ENCODE data around the gene ZNF528.

ZNF528 gene

DNA sequence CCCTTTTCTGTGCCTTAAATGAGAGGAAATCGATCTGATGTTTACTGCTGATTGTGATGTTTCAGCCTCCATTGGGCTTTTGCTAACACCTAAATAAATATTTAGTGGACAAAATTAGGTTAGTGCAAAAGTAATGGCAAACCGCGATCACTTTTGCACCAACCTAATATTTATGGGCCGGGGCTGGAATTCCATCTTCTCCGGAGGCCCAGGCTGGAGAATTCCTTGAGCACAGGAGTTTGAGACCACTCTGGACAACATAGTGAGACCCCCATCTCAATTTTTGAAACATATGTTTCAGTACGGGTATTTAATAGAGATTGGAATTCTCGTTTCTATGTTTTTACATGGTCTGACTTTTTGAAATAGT lies 27.3 kb upstream of the ZNF528 start:
- Histone ChIP-seq H4K8ac (ENCODE audit: low read depth, low read length) (peak overlapping the region; percentile 97), H4K12ac (ENCODE audit: low read depth, low read length) (no peak overlapping the region), H3K4me3 (ENCODE audit: low read depth, low read length) (peak overlapping the region; percentile 79), H2AK5ac (ENCODE audit: low read length) (no peak overlapping the region), H2BK5ac (ENCODE audit: low read depth, low read length, poor library complexity) (peak overlapping the region; percentile 89), H3K4me1 (ENCODE audit: control insufficient read depth in 1 of 2, insufficient read depth in 2 of 2, low read length in 2 of 2) (peaks cover 0 to 2% of the 10 kb centered on the region in 2 experiments), H2BK120ac (ENCODE audit: insufficient read depth, low read length, poor library complexity) (no peak overlapping the region), H3K79me2 (ENCODE audit: control insufficient read depth, insufficient read depth, low read length, poor library complexity) (peaks cover 3% of the 10 kb centered on the region), H3K79me1 (ENCODE audit: low read length) (peaks cover 4% of the 10 kb centered on the region), H3K4ac (ENCODE audit: low read depth, low read length) (peak overlapping the region; percentile 90), H3K14ac (ENCODE audit: low read length) (peak overlapping the region; percentile 96), H2AFZ (ENCODE audit: insufficient read depth, low read length, poor library complexity) (peak overlapping the region; percentile 100), H3K36me3 (ENCODE audit: control insufficient read depth in 1 of 2, insufficient read depth in 2 of 2, low read length in 2 of 2) (peaks cover 15 to 20% of the 10 kb centered on the region in 2 experiments), H3K9ac (ENCODE audit: low read length) (peak overlapping the region; percentile 87), H3K23ac (ENCODE audit: low read length) (no peak overlapping the region), H4K91ac (ENCODE audit: low read depth, low read length) (peak overlapping the region; percentile 94), H2BK12ac (ENCODE audit: low read length) (no peak overlapping the region), H3K9me3 (ENCODE audit: insufficient read depth, low read depth, low read length) (peaks cover 8% of the 10 kb centered on the region), H3K27ac (ENCODE audit: low read depth, low read length) (no peak overlapping the region), H3K27me3 (ENCODE audit: insufficient read depth, low read length) (no peaks in the 10 kb centered on the region), H3K18ac (ENCODE audit: low read length) (peak overlapping the region; percentile 10), H3K4me2 (ENCODE audit: low read length) (peak overlapping the region; percentile 80)
- no peak for DNase-seq
- no CpG with 5 or more reads among the region's 7 CpGs for WGBS (ENCODE audit: extremely low coverage, insufficient coverage, insufficient read length)

DNA sequence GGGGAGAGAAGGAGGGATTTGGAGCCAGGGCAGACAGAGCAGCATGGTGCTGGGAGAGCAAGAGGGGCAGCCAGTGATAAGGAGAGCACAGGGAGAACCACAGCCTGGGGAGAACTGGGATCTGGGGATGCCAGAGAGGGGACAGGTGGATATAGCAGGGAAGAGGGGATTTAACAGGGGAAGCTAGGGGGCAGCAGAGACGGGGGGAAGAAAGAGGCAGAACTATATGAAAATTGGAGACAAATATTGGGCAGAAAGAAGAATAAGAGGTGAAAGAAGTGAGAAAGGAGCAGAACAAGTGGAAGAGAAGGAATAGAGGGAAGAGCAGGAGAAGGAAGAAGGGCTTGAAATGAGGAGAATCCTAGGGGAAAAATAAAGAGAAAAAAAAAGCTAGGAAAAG lies 6.5 kb upstream of the ZNF528 start:
- H3K4me1 ChIP-seq (ENCODE audit: control insufficient read depth in 1 of 2, insufficient read depth in 2 of 2, low read length in 2 of 2) = no peaks in the 10 kb centered on the region
- no CpG with 5 or more reads among the region's 1 CpG for WGBS (ENCODE audit: extremely low coverage, insufficient coverage, insufficient read length)
- H3K27ac ChIP-seq (ENCODE audit: low read depth, low read length) = no peak overlapping the region
- H3K23ac ChIP-seq (ENCODE audit: low read length) = no peak overlapping the region
- H2AFZ ChIP-seq (ENCODE audit: insufficient read depth, low read length, poor library complexity) = no peak overlapping the region
- DNase-seq = no peak
- H2AK5ac ChIP-seq (ENCODE audit: low read length) = no peak overlapping the region
- peaks cover 12% of the 10 kb centered on the region for H3K9me3 ChIP-seq (ENCODE audit: insufficient read depth, low read depth, low read length)
- H2BK12ac ChIP-seq (ENCODE audit: low read length) = no peak overlapping the region
- H2BK120ac ChIP-seq (ENCODE audit: insufficient read depth, low read length, poor library complexity) = no peak overlapping the region
- no peak overlapping the region for H3K4ac ChIP-seq (ENCODE audit: low read depth, low read length)
- H3K14ac ChIP-seq (ENCODE audit: low read length) = no peak overlapping the region
- no peak overlapping the region for H4K8ac ChIP-seq (ENCODE audit: low read depth, low read length)
- no peak overlapping the region for H3K4me3 ChIP-seq (ENCODE audit: low read depth, low read length)
- no peaks in the 10 kb centered on the region for H3K27me3 ChIP-seq (ENCODE audit: insufficient read depth, low read length)
- H2BK5ac ChIP-seq (ENCODE audit: low read depth, low read length, poor library complexity) = no peak overlapping the region
- H3K9ac ChIP-seq (ENCODE audit: low read length) = no peak overlapping the region
- no peak overlapping the region for H3K4me2 ChIP-seq (ENCODE audit: low read length)
- H3K18ac ChIP-seq (ENCODE audit: low read length) = no peak overlapping the region
- H3K79me2 ChIP-seq (ENCODE audit: control insufficient read depth, insufficient read depth, low read length, poor library complexity) = no peaks in the 10 kb centered on the region
- H4K12ac ChIP-seq (ENCODE audit: low read depth, low read length) = no peak overlapping the region
- H4K91ac ChIP-seq (ENCODE audit: low read depth, low read length) = no peak overlapping the region
- no peaks in the 10 kb centered on the region for H3K79me1 ChIP-seq (ENCODE audit: low read length)
- H3K36me3 ChIP-seq (ENCODE audit: control insufficient read depth in 1 of 2, insufficient read depth in 2 of 2, low read length in 2 of 2) = peaks cover 1 to 5% of the 10 kb centered on the region in 2 experiments

DNA sequence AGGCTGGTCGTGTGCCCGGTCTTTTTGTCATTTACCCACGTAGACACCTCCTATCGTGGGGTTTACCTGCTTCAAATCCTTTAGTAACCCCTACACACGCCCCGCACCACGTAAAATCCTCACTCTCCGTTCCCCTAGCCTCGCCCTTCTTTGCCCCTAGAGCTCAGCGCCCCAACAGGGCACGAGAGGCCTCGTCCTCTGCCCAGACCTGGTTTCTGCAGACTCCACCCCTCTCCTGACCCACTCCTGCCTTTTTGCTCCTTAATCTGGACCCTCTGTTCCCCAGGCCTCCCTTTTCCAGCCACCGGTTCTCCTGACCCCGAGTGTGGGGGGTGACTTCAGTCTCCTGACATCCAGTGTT lies 412 bp downstream of the ZNF528 start:
- H3K79me1 ChIP-seq (ENCODE audit: low read length) = no peaks in the 10 kb centered on the region
- WGBS (ENCODE audit: extremely low coverage, insufficient coverage, insufficient read length) = no CpG with 5 or more reads among the region's 14 CpGs

DNA sequence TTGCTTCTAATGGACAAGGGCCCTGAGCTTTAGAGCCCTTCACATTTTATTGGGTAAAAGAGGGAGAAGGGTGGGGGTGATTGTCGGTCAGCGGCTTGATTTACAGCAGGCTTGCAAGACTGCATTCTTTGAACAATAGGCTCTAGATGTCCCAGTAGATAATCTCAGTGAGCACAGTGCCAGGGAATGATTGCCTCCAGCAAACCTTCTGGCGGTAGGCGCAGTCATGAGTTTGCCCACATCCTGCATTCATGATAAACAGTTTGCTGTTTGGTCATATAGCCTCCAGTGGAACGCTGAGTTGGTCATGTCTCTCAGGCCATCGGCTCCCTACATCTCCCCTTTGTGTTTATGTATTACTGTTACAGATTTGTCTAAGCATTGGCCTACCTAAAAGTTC lies 12.6 kb downstream of the ZNF528 start:
- no peak overlapping the region for H2BK12ac ChIP-seq (ENCODE audit: low read length)

More for the DNA sequence above, 412 bp downstream of the ZNF528 start:
- Histone ChIP-seq H2BK120ac (ENCODE audit: insufficient read depth, low read length, poor library complexity) (no peak overlapping the region), H2BK5ac (ENCODE audit: low read depth, low read length, poor library complexity) (no peak overlapping the region), H4K12ac (ENCODE audit: low read depth, low read length) (no peak overlapping the region), H3K4me3 (ENCODE audit: low read depth, low read length) (peak overlapping the region; percentile 67), H3K4me1 (ENCODE audit: control insufficient read depth in 1 of 2, insufficient read depth in 2 of 2, low read length in 2 of 2) (no peaks in the 10 kb centered on the region), H2AFZ (ENCODE audit: insufficient read depth, low read length, poor library complexity) (peak overlapping the region; percentile 44), H3K23ac (ENCODE audit: low read length) (no peak overlapping the region), H3K9me3 (ENCODE audit: insufficient read depth, low read depth, low read length) (peaks cover 19% of the 10 kb centered on the region), H2AK5ac (ENCODE audit: low read length) (no peak overlapping the region), H3K9ac (ENCODE audit: low read length) (no peak overlapping the region), H3K27ac (ENCODE audit: low read depth, low read length) (no peak overlapping the region), H2BK12ac (ENCODE audit: low read length) (no peak overlapping the region), H3K18ac (ENCODE audit: low read length) (no peak overlapping the region), H3K36me3 (ENCODE audit: control insufficient read depth in 1 of 2, insufficient read depth in 2 of 2, low read length in 2 of 2) (peaks cover 2 to 3% of the 10 kb centered on the region in 2 experiments), H4K8ac (ENCODE audit: low read depth, low read length) (peak overlapping the region; percentile 57), H4K91ac (ENCODE audit: low read depth, low read length) (no peak overlapping the region), H3K4ac (ENCODE audit: low read depth, low read length) (no peak overlapping the region), H3K4me2 (ENCODE audit: low read length) (peak overlapping the region; percentile 45), H3K27me3 (ENCODE audit: insufficient read depth, low read length) (no peaks in the 10 kb centered on the region), H3K14ac (ENCODE audit: low read length) (peak overlapping the region; percentile 0), H3K79me2 (ENCODE audit: control insufficient read depth, insufficient read depth, low read length, poor library complexity) (no peaks in the 10 kb centered on the region)
- no peak for DNase-seq

More for the DNA sequence above, 12.6 kb downstream of the ZNF528 start:
- Histone ChIP-seq H3K4me3 (ENCODE audit: low read depth, low read length) (no peak overlapping the region), H3K27me3 (ENCODE audit: insufficient read depth, low read length) (no peaks in the 10 kb centered on the region), H2AFZ (ENCODE audit: insufficient read depth, low read length, poor library complexity) (no peak overlapping the region), H3K18ac (ENCODE audit: low read length) (no peak overlapping the region), H3K4me1 (ENCODE audit: control insufficient read depth in 1 of 2, insufficient read depth in 2 of 2, low read length in 2 of 2) (no peaks in the 10 kb centered on the region), H3K4me2 (ENCODE audit: low read length) (no peak overlapping the region), H3K4ac (ENCODE audit: low read depth, low read length) (no peak overlapping the region), H3K79me2 (ENCODE audit: control insufficient read depth, insufficient read depth, low read length, poor library complexity) (no peaks in the 10 kb centered on the region), H3K23ac (ENCODE audit: low read length) (no peak overlapping the region), H3K9me3 (ENCODE audit: insufficient read depth, low read depth, low read length) (peaks cover 23% of the 10 kb centered on the region), H4K91ac (ENCODE audit: low read depth, low read length) (no peak overlapping the region), H2AK5ac (ENCODE audit: low read length) (no peak overlapping the region), H3K27ac (ENCODE audit: low read depth, low read length) (no peak overlapping the region), H3K14ac (ENCODE audit: low read length) (no peak overlapping the region), H2BK120ac (ENCODE audit: insufficient read depth, low read length, poor library complexity) (no peak overlapping the region), H4K8ac (ENCODE audit: low read depth, low read length) (no peak overlapping the region), H3K36me3 (ENCODE audit: control insufficient read depth in 1 of 2, insufficient read depth in 2 of 2, low read length in 2 of 2) (peaks cover 15 to 16% of the 10 kb centered on the region in 2 experiments), H2BK5ac (ENCODE audit: low read depth, low read length, poor library complexity) (no peak overlapping the region), H3K9ac (ENCODE audit: low read length) (no peak overlapping the region), H4K12ac (ENCODE audit: low read depth, low read length) (no peak overlapping the region), H3K79me1 (ENCODE audit: low read length) (no peaks in the 10 kb centered on the region)
- DNase-seq = peak; percentile 97
- WGBS (ENCODE audit: extremely low coverage, insufficient coverage, insufficient read length) = no CpG with 5 or more reads among the region's 6 CpGs
